ENCODE measurements around the gene B4GAT1. TPM values are rescaled to one million over a fixed set of nuclear protein-coding genes. Genes with fewer than 3 reads are reported as not detected.

B4GAT1 gene
- total and polyA plus RNA-seq, 2 of the 4 experiments (the other 2 are of a cell fraction), result 10.6 to 18.4 TPM

DNA sequence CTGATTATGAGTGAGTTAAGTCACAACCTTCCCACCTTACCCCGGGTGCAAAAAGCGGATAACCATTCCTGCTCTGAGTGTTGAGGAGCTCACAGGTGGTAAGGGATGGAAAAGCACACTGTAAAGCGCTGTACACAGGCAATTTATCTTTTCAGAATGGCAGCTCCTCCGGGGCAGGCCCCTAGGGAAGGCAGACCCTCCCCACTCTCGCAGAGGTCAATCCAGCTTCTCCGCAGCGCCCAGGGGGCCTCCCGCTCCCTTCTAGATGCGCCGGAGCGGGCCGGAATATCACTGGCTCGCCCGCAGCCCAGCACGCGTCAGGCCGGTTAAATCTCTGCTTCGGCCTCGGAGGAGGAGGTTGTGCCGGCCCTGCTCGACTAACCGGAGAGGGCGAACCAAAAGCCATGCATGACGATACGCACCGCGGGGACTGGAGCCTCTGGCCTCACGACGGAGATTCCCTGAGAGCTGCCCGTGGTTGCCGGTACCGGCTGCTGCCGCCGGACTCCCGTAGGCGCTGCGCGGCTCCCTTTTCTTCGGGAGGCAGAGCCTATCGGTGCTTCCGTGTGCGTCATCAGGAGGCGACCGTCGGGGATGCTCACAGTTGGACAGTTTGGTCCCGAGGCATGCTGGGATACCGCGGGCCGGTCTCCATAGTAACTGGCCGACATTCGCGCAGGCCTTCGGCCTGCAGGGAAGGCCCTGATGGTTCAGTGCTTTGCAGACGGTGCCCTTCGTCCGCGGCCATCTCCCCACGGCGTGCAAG is 2.7 kb downstream of the B4GAT1 start, which contains the start of gene BRMS1 (continued):
- TF ChIP-seq, protein P1, sequence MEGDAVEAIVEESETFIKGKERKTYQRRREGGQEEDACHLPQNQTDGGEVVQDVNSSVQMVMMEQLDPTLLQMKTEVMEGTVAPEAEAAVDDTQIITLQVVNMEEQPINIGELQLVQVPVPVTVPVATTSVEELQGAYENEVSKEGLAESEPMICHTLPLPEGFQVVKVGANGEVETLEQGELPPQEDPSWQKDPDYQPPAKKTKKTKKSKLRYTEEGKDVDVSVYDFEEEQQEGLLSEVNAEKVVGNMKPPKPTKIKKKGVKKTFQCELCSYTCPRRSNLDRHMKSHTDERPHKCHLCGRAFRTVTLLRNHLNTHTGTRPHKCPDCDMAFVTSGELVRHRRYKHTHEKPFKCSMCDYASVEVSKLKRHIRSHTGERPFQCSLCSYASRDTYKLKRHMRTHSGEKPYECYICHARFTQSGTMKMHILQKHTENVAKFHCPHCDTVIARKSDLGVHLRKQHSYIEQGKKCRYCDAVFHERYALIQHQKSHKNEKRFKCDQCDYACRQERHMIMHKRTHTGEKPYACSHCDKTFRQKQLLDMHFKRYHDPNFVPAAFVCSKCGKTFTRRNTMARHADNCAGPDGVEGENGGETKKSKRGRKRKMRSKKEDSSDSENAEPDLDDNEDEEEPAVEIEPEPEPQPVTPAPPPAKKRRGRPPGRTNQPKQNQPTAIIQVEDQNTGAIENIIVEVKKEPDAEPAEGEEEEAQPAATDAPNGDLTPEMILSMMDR (conservative IDR thresholded peaks at IDR 0.05; ENCODE audit: low read depth, low read length), result no peak

DNA sequence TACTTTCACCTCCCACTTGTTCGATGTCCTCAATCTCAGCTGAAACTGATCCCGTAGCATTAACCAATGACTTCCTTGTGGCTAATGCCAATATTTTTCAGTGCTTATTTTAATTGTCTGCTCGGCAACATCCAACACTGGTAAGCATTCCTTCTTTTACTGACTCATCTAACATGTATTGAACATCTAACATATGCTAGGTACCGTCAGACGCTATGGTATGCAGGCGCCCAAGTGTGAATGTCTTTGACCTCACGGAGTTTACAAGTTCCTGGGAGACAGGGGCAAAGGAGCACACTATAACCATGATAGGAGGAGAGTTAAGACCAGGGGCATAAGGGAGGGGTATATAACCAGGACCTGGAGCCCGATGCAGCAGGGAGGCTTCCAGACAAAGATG is 4.3 kb downstream of the B4GAT1 start:
- intact Hi-C loops (cut with micrococcal nuclease), result no loop called here
- H3K4me2 ChIP-seq (ENCODE audit: low read depth, low read length), result peak overlapping the region; percentile 7; the same call in 1 of the 2 replicates

More for the DNA sequence above, 4.3 kb downstream of the B4GAT1 start:
- peaks cover 24% of the 10 kb centered on the region for H3K36me3 ChIP-seq (ENCODE audit: control insufficient read depth, insufficient read depth, low read length)
- WGBS, 2 experiments (ENCODE audit: extremely low coverage in 2 of 2, insufficient read length in 1 of 2), result 90% methylated on average over 2 of the region's 8 CpGs; no CpG with 5 or more reads in 1 of the 2 experiments
- no peak for ATAC-seq (ENCODE audit: low read depth)
- H2AK9ac ChIP-seq (replicated peaks; ENCODE audit: low read depth, low read length, poor library complexity), result no peak overlapping the region
- peak; percentile 48 for DNase-seq
- no peak overlapping the region for H3K27ac ChIP-seq (ENCODE audit: insufficient read depth, low read length)
- H2BK5ac ChIP-seq (ENCODE audit: low read depth, low read length, poor library complexity, severe bottlenecking), result no peak overlapping the region
- H3K23ac ChIP-seq (ENCODE audit: low read depth, low read length), result no peak overlapping the region
- no peak overlapping the region for H3K4me3 ChIP-seq (ENCODE audit: insufficient read depth, low read depth, low read length)
- BruUV-seq (replicated peaks), result no TSS peak
- no peak overlapping the region for H4K8ac ChIP-seq (ENCODE audit: low read depth in 2 of 2, low read length in 2 of 2)
- H3K79me1 ChIP-seq (ENCODE audit: low read depth in 1 of 2, low read length in 2 of 2), result peaks cover 28 to 69% of the 10 kb centered on the region in 2 experiments
- no peak overlapping the region for H4K91ac ChIP-seq (ENCODE audit: insufficient read depth, low read depth, low read length)
- H2AK5ac ChIP-seq (ENCODE audit: low read depth, low read length), result 0 out of 2 replicates have a peak overlapping the region, but pooled peaks have one; percentile 0
- no peaks in the 10 kb centered on the region for H3K9me3 ChIP-seq (ENCODE audit: control insufficient read depth, insufficient read depth, low read length)
- no peak overlapping the region for H3K56ac ChIP-seq (ENCODE audit: extremely low read depth, insufficient read depth, low read length)
- H2BK120ac ChIP-seq (ENCODE audit: low read depth, low read length), result 0 out of 2 replicates have a peak overlapping the region, but pooled peaks have one; percentile 2
- H3K4ac ChIP-seq (ENCODE audit: low read depth, low read length), result no peak overlapping the region
- H3K27me3 ChIP-seq (ENCODE audit: control insufficient read depth, insufficient read depth, low read length), result no peaks in the 10 kb centered on the region
- H4K20me1 ChIP-seq (ENCODE audit: insufficient read depth, low read length), result peaks cover 15% of the 10 kb centered on the region
- no peak overlapping the region for H4K5ac ChIP-seq (ENCODE audit: low read depth, low read length)
- ChIA-PET CTCF (no interaction called here), POLR2A (ENCODE audit: unreplicated experiment) (no interaction called here)
- no peak overlapping the region for H2BK15ac ChIP-seq (ENCODE audit: low read depth, low read length)
- H3K18ac ChIP-seq (ENCODE audit: low read depth, low read length), result no peak overlapping the region
- peaks cover 9% of the 10 kb centered on the region; the same call in 1 of the 2 replicates for H3K9me1 ChIP-seq (ENCODE audit: insufficient read depth, low read length)
- H3K9ac ChIP-seq (ENCODE audit: low read depth, low read length), result no peak overlapping the region
- peaks cover 12% of the 10 kb centered on the region for H3K4me1 ChIP-seq (ENCODE audit: control insufficient read depth, insufficient read depth, low read length)
- H2BK20ac ChIP-seq (ENCODE audit: low read depth, low read length), result no peak overlapping the region
- H3K14ac ChIP-seq (replicated peaks; ENCODE audit: low read depth, low read length), result no peak overlapping the region
- dilution Hi-C loops (cut with HindIII; ENCODE audit: low sequenced_read_pairs, unreplicated experiment), result no loop called here
- H2AFZ ChIP-seq (replicated peaks; ENCODE audit: low read length, poor library complexity), result no peak overlapping the region
- TF ChIP-seq NFE2L2 (IDR thresholded peaks at IDR 0.05; ENCODE audit: low read depth, low read length), result no peak
- no peak for TF ChIP-seq MXI1 (IDR thresholded peaks at IDR 0.05; ENCODE audit: borderline replicate concordance, low read depth, low read length)
- TF ChIP-seq, protein P1 (conservative IDR thresholded peaks at IDR 0.05; ENCODE audit: low read depth, low read length), result no peak
- no peak for TF ChIP-seq SMC3 (IDR thresholded peaks at IDR 0.05; ENCODE audit: low read depth, low read length)
- TF ChIP-seq MAFK (IDR thresholded peaks at IDR 0.05; ENCODE audit: low read depth, low read length), result peak; percentile 47; the same call in 1 of the 2 replicates
- TF ChIP-seq RAD21 (IDR thresholded peaks at IDR 0.05; ENCODE audit: low read length), result no peak
- no peak for TF ChIP-seq FOS (IDR thresholded peaks at IDR 0.05; ENCODE audit: low read depth, low read length)
- no peak for TF ChIP-seq CHD1 (IDR thresholded peaks at IDR 0.05; ENCODE audit: low read depth, low read length)
- in situ Hi-C loops (cut with MboI; ENCODE audit: low sequenced_read_pairs), result no loop called here
